Panc1 (cell line): ENCODE results near the gene DUSP14. TPM values are rescaled to one million over a fixed set of nuclear protein-coding genes. Genes with fewer than 3 reads are reported as not detected.
"Not testable (repeated sequence)": the region's sequence is repeated elsewhere in the genome, so short reads cannot be mapped to it uniquely, and the experiment has no call there.

ENCODE experiments used
- ATAC-seq: fragments of 200-7000 bp; cut with Tn5 transposase; 2 replicates; pipeline ENCODE4 v1.9.1; 2020; ENCODE audit warnings: mild to moderate bottlenecking, moderate library complexity
- BruUV-seq: library from RNA; stranded (reverse); fragments of 400-500 nt; replicated peaks from 2 replicates; lab custom pipeline; 2021; lab: Mats Ljungman, UMichigan
- CTCF ChIA-PET: fragments of 300-600 bp; sonication (Branson Sonifier 250); formaldehyde crosslinking; loops from one replicate; lab custom pipeline; 2022; ENCODE audit warnings: antibody characterized with exemption; lab: Charles Lee
- POLR2A ChIA-PET: fragments of 300-600 bp; sonication (Branson Sonifier 250); formaldehyde crosslinking; loops from one replicate; lab custom pipeline; 2022; ENCODE audit warnings: antibody characterized with exemption; lab: Charles Lee
- DNase-seq: peaks from one replicate; pipeline ENCODE4 v3.0.0-alpha.2; 2010; ENCODE audit warnings: low read depth, low spot score
- H3K27ac ChIP-seq: 2 replicates; pipeline ENCODE4 v1.5.1; 2011; ENCODE audit warnings: mild to moderate bottlenecking, low read length, inconsistent platforms
- H3K27me3 ChIP-seq: fragments of 200-500 bp; sonication (Bioruptor generic); 2 replicates; pipeline ENCODE4 v1.6.0; 2014; ENCODE audit warnings: low read length, inconsistent platforms; ENCODE audit not compliant: control insufficient read depth, insufficient read depth
- H3K36me3 ChIP-seq: fragments of 200-500 bp; sonication (Bioruptor generic); 2 replicates; pipeline ENCODE4 v1.5.1; 2014; ENCODE audit warnings: inconsistent platforms, mild to moderate bottlenecking, low read length, moderate library complexity; ENCODE audit not compliant: control insufficient read depth, insufficient read depth
- H3K4me1 ChIP-seq: 2 replicates; pipeline ENCODE4 v1.5.1; 2011; ENCODE audit warnings: inconsistent platforms, mild to moderate bottlenecking, low read length, moderate library complexity; ENCODE audit not compliant: control insufficient read depth, insufficient read depth
- H3K4me3 ChIP-seq, 2 experiments: 2 replicates each; pipeline ENCODE4 v1.5.1; 2011 to 2012; ENCODE audit warnings: low read depth in 2 of 2, low read length in 2 of 2, mild to moderate bottlenecking in 2 of 2, inconsistent platforms in 1 of 2, moderate library complexity in 1 of 2
- H3K9me3 ChIP-seq: fragments of 200-500 bp; sonication (Bioruptor generic); 2 replicates; pipeline ENCODE4 v1.5.1; 2014; ENCODE audit warnings: low read depth, mild to moderate bottlenecking, inconsistent platforms, low read length, moderate library complexity; ENCODE audit not compliant: control insufficient read depth, insufficient read depth
- POLR2AphosphoS5 ChIP-seq: IDR thresholded peaks from 2 replicates; pipeline ENCODE4 v1.6.1; 2012; ENCODE audit warnings: mild to moderate bottlenecking, low read depth, low read length, moderate library complexity
- SIN3A ChIP-seq: IDR thresholded peaks from 2 replicates; pipeline ENCODE4 v1.6.1; 2012; ENCODE audit warnings: low read depth, mild to moderate bottlenecking, low read length, moderate library complexity, borderline replicate concordance; ENCODE audit not compliant: insufficient read depth
- TCF7L2 ChIP-seq: IDR thresholded peaks from 2 replicates; pipeline ENCODE4 v1.6.1; 2011; ENCODE audit warnings: mild to moderate bottlenecking, low read depth, low read length, inconsistent platforms
- in situ Hi-C: cut with HindIII; loops from 2 replicates; pipeline ENCODE4 v1.10.0; 2016; ENCODE audit warnings: low sequenced_read_pairs, low pct_unique_long_range_greater_than_20kb
- intact Hi-C: fragments of 100-400 bp; cut with micrococcal nuclease; formaldehyde crosslinking; loops from one replicate; pipeline ENCODE4 v1.10.0; 2022; ENCODE audit not compliant: unreplicated experiment
- total RNA-seq: library from RNA; stranded (reverse); gene quantifications from one replicate; pipeline ENCODE4 v1.2.1, GENCODE V29; 2021; ENCODE audit not compliant: unreplicated experiment
- TF ChIP-seq, protein P1 (sequence below), 2 experiments: IDR thresholded peaks; 2 replicates each; pipeline ENCODE4 v1.6.1; 2011 to 2012; ENCODE audit warnings: low read depth in 2 of 2, control low read depth in 1 of 2, low read length in 1 of 2, mild to moderate bottlenecking in 1 of 2, moderate library complexity in 1 of 2; ENCODE audit not compliant: insufficient read depth in 1 of 2
- TF ChIP-seq, protein P2 (sequence below): fragments of 450-650 bp; IDR thresholded peaks from 2 replicates; pipeline ENCODE4 v1.5.1; 2017; ENCODE audit warnings: mild to moderate bottlenecking

DUSP14 gene
- total RNA-seq, 1 experiment from 2014 or later, result 23.1 TPM

DNA sequence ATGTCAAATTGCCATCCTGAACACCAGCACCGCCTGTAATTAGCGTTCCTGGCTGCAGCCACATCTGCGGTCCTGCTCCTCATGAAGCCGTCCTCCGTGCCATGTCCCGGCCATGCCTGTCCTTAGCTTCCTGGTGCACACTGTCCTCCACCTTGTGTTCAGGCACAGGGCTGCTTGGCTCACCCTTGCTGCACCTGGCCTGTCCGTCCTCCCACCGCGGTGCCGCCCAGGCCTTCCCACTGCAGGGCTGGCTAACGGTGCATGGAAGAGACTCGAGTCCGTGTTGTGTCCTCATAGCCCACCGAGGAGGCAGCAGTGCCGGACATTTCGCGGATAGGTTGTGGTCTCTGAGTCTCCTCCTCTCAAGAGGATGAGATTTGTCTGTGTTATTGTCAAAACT is 20.4 kb downstream of the DUSP14 start:
- CTCF ChIA-PET, result no interaction called here
- Histone ChIP-seq H3K36me3 (no peaks in the 10 kb centered on the region; the same call in 1 of the 2 replicates), H3K27me3 (no peaks in the 10 kb centered on the region), H3K27ac (no peak overlapping the region), H3K4me1 (no peaks in the 10 kb centered on the region), H3K4me3 (no peak overlapping the region), H3K9me3 (no peaks in the 10 kb centered on the region)
- in situ Hi-C loops (no loop called here), intact Hi-C loops (no loop called here)
- TF ChIP-seq, protein P1, sequence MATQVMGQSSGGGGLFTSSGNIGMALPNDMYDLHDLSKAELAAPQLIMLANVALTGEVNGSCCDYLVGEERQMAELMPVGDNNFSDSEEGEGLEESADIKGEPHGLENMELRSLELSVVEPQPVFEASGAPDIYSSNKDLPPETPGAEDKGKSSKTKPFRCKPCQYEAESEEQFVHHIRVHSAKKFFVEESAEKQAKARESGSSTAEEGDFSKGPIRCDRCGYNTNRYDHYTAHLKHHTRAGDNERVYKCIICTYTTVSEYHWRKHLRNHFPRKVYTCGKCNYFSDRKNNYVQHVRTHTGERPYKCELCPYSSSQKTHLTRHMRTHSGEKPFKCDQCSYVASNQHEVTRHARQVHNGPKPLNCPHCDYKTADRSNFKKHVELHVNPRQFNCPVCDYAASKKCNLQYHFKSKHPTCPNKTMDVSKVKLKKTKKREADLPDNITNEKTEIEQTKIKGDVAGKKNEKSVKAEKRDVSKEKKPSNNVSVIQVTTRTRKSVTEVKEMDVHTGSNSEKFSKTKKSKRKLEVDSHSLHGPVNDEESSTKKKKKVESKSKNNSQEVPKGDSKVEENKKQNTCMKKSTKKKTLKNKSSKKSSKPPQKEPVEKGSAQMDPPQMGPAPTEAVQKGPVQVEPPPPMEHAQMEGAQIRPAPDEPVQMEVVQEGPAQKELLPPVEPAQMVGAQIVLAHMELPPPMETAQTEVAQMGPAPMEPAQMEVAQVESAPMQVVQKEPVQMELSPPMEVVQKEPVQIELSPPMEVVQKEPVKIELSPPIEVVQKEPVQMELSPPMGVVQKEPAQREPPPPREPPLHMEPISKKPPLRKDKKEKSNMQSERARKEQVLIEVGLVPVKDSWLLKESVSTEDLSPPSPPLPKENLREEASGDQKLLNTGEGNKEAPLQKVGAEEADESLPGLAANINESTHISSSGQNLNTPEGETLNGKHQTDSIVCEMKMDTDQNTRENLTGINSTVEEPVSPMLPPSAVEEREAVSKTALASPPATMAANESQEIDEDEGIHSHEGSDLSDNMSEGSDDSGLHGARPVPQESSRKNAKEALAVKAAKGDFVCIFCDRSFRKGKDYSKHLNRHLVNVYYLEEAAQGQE (IDR thresholded peaks at IDR 0.05; ENCODE audit: insufficient read depth in 1 of 2, low read depth in 2 of 2, low read length in 1 of 2), result no peak
- TF ChIP-seq, protein P2, sequence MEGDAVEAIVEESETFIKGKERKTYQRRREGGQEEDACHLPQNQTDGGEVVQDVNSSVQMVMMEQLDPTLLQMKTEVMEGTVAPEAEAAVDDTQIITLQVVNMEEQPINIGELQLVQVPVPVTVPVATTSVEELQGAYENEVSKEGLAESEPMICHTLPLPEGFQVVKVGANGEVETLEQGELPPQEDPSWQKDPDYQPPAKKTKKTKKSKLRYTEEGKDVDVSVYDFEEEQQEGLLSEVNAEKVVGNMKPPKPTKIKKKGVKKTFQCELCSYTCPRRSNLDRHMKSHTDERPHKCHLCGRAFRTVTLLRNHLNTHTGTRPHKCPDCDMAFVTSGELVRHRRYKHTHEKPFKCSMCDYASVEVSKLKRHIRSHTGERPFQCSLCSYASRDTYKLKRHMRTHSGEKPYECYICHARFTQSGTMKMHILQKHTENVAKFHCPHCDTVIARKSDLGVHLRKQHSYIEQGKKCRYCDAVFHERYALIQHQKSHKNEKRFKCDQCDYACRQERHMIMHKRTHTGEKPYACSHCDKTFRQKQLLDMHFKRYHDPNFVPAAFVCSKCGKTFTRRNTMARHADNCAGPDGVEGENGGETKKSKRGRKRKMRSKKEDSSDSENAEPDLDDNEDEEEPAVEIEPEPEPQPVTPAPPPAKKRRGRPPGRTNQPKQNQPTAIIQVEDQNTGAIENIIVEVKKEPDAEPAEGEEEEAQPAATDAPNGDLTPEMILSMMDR, result no peak
- no peak for TF ChIP-seq TCF7L2
- POLR2A ChIA-PET, result no interaction called here
- ATAC-seq (no peak), DNase-seq (no peak)
- BruUV-seq, result no TSS peak

DNA sequence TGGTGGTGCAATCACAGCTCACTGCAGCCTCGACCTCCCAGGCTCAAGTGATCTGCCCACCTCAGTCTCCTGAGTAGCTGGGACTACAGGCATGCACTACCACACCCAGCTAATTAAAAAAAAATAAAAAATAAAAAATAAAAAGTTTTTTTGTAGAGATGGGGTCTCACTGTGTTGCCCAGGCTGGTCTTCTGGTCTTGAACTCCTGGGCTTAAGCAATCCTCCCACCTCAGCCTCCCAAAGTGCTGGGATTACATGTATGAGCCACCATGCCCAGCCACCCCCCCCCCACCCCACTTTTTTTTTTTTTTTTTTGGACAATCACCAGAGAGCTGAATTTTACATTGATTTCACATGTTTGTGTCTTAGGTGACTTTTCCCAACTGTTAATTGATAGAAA is 22.0 kb downstream of the DUSP14 start:
- H3K36me3 ChIP-seq, BruUV-seq, H3K4me1 ChIP-seq, H3K9me3 ChIP-seq, POLR2A ChIA-PET, DNase-seq, H3K27me3 ChIP-seq, H3K4me3 ChIP-seq, intact Hi-C loops, H3K27ac ChIP-seq, ATAC-seq, in situ Hi-C loops: not testable (repeated sequence)
- CTCF ChIA-PET, result interaction anchor here (0.7 kb wide), 1 partner anchor 269 kb away, joined by 3 read pairs; no protein-coding TSS in a partner anchor

DNA sequence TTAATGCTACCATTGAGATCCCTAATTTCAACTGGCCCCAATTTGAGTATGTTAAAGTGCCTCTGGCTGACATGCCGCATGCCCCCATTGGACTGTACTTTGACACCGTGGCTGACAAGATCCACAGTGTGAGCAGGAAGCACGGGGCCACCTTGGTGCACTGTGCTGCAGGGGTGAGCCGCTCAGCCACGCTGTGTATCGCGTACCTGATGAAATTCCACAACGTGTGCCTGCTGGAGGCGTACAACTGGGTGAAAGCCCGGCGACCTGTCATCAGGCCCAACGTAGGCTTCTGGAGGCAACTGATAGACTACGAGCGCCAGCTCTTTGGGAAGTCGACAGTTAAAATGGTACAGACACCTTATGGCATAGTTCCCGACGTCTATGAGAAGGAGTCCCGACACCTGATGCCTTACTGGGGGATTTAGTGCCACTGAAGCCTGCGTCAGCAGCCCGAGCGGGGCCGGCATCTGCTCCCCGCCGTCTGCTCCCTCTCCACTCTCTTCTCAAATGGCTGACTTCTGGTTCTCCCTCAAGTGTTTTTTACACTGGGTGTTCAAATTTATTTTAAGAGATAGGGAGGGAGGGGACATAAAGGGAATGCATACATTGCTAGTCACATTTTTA is 22.9 kb downstream of the DUSP14 start:
- no peaks in the 10 kb centered on the region; the same call in 1 of the 2 replicates for H3K36me3 ChIP-seq
- H3K27ac ChIP-seq, result no peak overlapping the region
- no peak for DNase-seq
- H3K4me1 ChIP-seq, result no peaks in the 10 kb centered on the region
- ChIA-PET CTCF (no interaction called here), POLR2A (no interaction called here)
- H3K9me3 ChIP-seq, result no peaks in the 10 kb centered on the region
- no TSS peak for BruUV-seq
- TF ChIP-seq POLR2AphosphoS5 (no peak), SIN3A (no peak), TCF7L2 (no peak)
- TF ChIP-seq, protein P2, result no peak
- TF ChIP-seq, protein P1 (IDR thresholded peaks at IDR 0.05; ENCODE audit: insufficient read depth in 1 of 2, low read depth in 2 of 2, low read length in 1 of 2), result no peak
- in situ Hi-C loops, result no loop called here
- H3K4me3 ChIP-seq, result no peak overlapping the region
- no peaks in the 10 kb centered on the region for H3K27me3 ChIP-seq
- no peak for ATAC-seq
- intact Hi-C loops, result no loop called here
